HG03280 (cell line): Measurements from ENCODE around the gene EFNA2.
A peak's percentile ranks its signal among the peaks of the same experiment; 100 is the strongest.

Experiments
- ATAC-seq: cut with Tn5 transposase; IDR thresholded peaks from one replicate; pipeline ENCODE4 v1.9.1; 2021; ENCODE audit warnings: mild to moderate bottlenecking, moderate library complexity; ENCODE audit not compliant: unreplicated experiment

EFNA2 gene

DNA sequence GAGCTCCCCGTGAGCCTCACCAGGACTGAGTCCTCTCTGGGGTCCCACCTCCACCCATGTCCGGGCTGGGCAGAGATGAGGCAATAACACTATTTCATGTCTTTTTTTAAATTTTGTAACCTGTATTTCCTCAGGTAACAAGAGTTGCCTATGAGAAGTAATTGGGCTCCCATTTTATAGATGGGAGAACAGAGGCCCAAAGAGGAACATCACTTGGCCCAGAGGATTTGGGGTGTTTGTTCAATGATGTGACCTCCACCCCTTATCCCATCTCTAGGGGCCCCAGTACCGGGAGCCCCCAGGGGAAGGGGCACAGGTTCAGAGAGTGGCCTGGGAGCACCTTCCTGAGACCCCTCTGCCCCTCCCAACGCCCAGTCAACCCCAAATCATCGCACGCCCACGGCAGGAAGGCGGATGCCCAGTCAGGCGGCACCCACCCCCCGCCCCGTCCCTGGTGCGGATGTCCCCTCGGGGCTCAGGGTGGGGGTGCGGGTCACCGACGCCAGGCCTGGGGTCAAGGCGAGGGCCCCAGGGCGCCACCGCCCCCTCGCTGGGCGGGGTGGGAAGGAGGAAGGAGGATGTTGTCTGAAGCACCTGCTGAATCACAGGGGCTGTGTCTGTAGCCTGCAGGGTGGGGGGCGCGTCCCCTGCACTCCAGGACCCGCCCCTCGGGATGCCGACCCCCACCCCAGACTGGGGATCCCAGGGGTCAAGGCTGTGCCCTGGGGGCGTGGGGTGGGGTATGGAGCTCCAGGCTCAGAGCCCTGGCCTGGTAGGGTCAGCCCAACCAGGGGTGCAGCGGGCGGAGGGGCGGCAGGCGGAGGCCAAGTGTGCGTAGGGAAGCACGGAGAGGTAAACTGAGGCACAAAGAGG is 25.6 kb upstream of the EFNA2 start:
- no peak for ATAC-seq

DNA sequence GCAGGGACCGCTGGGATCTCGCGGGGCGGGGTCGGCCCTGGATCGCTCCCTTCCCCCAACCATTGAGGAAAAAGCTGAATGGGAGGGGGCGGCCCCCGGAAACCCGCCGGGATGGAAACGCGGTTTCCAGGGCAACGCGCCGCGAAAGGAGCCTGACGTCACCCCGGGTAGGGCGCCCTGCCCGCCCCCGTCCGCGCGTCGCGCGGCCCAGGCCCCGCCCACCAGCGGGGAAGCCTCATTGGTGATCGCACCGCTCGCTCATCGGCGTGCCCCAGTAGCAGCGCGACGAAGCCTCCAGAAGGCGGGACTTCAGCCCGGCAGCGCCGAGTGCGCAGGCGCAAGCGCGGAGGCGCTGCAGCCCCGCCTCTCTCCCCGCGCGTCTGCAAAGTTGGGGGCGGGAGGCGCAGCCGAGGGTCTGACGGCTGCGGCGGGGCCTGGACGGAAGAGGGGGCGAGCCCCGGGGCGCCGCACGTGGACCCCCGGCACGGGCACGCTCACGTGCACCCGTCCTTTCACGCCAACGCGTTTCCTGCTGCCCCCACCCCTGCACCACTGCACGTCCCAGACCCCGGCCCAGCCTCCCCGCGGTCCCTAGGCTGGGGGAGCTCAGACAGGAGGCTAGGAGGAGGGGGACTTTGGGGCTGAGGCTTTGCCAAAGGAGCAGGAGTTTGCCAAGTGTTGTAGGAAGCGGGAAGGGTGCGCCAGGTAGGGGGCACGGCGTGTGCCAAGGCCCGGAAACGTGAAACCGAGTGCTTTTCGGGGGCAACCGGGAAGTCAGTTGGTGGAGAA is 24.7 kb upstream of the EFNA2 start:
- ATAC-seq = peak; percentile 66

DNA sequence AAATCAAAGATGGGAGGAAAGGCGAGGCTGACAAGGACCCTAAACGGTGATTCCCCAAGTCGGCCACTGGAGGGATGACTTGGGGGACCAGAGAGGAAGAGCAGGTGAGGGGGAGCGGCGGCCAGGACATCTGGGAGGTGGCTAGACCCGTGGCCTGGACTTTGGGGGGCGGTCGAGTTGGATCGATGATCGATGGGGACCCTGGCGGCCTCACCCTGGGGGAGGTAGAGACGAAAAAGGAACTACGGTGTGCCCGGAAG is 24.2 kb upstream of the EFNA2 start:
- ATAC-seq = no peak

DNA sequence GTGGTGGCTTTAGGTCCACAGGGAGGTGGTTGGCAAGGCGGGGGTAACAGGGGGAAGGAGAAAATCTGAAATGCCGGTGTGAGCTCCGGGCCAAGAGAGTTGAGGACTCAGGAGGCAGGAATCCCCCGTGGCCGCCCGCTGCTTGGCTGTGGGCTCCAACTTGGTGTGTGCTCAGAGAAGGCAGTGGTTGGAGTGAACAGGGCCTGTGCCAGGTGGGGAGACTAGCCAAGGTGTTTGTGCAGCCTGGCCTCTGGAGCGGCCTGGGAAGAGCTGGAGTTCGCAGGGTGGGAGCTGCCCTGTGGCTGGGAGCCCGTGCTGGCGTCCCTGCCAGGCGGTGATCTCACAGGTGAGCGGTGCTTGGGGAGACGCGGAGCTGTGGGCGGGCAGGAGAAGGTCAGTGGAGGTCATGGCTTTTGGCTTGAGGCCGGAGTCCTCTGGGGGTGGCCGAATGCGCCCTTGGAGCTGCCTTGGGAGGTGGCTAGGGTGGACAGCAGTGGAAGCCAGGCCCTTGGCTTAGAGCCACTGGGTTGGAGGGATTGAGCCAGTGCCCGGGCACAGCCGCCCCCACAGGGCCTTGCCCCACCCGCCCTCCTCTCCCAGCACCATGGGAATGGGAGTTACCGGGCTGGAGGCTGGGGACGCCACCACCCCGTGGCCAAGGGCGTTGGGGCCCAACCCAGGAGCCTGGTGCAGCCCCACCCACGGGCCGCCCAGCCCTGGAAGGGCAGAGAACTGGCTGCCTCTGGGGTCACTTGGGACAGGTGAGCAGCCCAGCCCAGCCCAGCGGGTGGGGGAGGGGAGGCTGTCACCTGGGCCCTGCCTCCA is 23.7 kb upstream of the EFNA2 start:
- ATAC-seq = no peak

DNA sequence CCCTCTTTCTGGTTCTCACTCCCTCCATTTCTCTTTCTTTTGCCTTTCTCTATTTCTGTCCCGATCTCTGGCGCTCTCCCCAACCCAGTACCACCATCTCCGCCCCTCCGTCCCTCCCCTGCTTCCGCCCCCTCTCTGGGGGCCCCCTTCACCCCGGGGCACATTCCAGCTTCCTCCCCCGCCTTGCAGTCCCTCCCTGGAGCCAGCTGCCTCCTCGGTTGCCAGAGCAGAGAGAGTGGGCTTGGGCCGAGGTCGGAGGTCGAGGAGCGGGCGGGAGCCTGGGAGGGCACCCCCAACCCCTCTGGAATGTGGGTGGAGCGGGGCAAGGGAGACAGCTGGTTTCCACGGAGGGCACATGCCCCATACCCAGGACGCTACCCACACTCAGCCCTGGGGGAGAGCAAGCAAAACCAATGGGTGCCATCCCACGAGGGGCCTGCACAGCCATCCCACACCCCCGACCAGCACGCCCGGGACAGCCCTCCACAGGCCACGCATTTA is 23.0 kb upstream of the EFNA2 start:
- ATAC-seq = no peak

DNA sequence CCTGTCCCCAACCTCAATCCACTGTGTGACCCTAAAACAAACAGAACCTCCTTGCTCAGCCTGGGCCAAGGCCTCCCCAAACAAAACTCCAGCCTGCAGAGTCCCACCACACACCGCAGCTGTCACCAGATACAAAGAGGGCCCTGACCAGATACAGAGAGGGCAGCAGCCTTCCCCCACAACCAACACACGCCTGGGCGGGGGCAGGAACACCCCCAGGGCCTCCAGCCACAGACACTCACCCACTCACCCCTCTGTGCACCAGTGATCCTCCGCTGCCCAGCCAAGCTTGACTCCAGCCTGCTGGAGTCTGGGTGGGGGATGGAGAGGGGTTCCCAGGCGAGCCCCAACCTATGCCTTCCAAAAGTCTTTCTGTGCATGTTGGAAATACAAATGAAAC is 22.5 kb upstream of the EFNA2 start:
- ATAC-seq = no peak

DNA sequence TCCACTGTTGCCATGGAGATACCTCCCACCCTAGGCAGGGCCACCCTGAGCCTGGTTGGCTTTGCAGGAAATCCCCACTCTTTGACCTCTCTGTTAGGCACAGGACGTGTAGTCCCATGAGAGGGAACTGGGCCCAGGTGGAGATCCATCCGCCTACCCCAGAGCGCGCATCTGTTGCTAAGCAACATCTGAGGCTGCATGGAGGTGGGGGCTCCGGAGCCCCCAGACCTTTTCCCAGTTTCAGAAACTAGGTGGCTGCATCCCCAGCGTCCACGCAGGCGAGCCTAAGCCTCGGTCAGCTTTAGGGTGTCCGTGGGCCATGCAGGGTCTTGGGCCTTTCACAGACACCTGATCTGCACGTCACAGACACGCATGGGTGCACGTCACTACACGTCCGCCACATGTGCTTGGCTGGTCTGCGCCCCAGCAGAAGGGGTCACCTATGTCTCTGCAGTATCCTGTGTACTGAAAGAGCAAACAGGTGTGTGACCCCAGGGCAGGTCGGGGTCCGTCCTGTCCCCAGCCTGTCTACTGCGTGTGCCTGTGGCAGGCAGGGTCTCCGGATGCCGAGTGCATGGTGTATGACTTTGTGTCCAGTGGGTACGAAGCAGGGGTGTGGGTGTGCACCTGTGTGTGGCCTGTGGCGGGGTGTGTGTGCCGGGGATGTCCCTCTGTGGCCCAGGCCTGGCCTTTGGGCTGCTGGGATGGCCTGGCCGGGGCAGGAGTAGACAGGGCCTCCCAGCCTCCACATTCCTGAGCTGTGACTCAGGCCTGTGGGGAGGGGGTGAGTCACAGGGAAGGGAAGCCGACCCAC is 20.7 kb upstream of the EFNA2 start:
- ATAC-seq = no peak

DNA sequence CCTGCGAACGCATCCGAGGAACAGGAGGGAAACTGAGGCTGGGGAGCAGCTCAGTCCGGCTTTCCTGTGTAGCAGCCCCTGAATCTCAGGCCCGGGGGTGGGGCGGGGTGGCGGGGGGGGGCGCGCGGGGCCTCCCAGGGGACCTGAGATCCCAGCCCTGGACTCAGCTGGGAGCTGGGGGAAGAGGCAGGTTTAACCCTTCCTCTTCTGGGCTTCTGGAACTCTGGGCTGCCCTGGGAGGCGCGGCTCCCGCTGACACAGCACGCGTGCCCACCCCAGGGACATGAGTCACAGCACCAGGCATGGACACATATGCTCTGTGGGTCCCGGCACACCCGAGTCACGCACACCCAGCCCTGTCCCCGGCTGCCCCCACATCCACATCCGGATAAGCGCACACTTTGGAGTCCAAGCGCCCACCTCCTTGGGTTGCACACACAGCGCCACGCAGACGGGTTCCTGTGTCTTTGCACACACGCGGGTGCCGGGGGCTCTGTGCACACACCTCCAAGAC is 20.0 kb upstream of the EFNA2 start:
- no peak for ATAC-seq

DNA sequence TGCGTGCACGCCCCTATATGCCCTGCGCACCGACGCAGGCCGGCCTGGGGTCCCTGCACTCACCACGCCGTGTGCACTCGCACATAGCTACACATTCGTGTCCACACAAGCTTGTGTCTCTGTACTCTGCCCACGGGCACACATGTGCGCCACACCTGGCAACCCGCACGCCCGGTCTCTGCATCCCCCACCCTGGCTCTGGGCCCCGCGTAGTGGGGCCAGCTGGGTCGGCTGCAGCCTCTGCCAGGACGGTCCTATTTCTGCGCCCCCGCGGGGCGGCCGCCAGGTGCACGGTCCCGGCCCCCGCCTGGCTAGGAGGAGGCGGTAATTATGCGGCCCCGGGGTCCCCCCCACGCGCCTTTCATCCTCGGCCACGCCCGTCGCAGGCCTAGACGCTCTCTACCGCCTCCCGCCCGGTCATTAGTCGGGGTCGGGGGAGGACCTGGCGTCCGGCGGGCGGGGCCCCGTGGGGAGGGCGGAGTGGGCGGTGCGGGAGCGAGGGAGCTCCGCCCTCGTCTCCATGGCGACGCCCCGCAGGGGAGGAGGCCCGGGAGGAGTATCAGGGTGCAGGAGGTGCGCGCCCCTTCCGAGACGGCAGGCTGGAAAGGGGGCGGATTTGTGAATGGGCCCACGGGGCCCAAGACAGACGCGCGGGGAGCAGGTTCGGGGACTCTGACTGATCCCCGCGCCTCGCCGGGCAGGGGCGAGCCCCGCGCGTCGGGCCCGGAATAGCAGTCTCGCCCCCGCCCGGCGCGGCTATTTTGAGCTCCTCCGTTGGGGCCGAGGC is 19.4 kb upstream of the EFNA2 start:
- ATAC-seq = peak; percentile 31

DNA sequence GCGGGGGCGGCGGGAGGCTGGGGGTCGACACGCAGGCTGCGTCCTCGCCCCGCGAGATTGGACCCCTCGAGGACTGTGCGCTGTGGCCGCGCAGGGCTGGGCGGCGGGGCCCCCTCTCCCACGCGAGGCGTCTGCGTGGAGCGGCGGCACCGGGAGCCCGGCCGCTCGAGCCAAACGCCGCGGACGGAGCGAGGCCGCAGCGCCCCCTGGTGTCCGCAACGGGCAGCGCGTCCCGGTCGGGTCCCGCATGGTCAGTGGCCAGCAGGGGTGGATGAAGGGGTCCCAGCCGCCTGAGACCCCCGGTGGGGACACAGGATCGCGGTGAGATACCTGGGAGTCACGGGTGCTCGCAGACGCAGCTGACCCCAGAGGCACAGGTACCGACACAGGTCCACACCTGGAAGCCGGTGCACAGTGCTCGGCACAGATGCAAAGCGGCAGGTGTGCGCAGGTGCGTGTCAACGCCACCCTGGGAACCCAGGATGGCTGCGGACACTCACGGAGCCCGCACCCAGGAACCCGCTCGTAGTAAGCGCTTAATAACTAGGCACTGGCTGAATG is 18.7 kb upstream of the EFNA2 start:
- peak; percentile 25 for ATAC-seq

DNA sequence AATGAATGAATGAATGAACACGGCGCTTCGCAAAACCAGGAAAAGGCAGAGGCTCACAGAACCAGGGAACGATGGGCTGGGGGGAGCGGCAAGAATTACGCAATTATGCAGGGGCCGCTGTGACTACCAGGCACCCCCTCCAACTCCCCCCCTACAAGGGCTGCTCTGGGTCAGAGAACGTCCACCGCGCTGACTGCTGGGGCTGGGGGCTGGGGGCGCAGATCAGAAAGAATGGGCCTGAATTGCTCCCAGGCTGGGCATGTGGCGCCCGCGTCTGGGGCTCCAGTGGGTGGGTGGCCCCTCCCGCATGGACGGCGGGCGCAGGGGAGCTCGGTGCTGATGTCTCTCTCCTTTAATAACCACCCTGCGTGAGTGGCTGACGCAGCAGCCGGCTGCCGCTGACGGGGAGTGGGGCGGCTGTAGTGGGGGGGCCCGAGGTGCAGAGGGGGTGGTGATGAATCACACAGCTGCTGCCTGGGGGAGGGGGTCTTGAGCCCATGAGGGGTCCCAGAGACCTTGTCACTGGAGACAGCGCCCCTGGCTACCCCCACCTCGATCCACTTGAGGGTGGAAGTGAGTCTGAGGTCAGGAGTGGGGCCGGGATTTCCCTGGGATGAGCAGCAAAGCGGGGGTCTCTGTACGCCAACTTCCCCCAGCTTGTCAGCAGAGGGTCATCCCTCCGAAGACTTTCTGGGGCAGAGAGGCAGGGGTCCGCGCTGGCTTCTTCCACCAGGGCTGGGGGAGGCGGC is 18.0 kb upstream of the EFNA2 start:
- ATAC-seq = no peak

DNA sequence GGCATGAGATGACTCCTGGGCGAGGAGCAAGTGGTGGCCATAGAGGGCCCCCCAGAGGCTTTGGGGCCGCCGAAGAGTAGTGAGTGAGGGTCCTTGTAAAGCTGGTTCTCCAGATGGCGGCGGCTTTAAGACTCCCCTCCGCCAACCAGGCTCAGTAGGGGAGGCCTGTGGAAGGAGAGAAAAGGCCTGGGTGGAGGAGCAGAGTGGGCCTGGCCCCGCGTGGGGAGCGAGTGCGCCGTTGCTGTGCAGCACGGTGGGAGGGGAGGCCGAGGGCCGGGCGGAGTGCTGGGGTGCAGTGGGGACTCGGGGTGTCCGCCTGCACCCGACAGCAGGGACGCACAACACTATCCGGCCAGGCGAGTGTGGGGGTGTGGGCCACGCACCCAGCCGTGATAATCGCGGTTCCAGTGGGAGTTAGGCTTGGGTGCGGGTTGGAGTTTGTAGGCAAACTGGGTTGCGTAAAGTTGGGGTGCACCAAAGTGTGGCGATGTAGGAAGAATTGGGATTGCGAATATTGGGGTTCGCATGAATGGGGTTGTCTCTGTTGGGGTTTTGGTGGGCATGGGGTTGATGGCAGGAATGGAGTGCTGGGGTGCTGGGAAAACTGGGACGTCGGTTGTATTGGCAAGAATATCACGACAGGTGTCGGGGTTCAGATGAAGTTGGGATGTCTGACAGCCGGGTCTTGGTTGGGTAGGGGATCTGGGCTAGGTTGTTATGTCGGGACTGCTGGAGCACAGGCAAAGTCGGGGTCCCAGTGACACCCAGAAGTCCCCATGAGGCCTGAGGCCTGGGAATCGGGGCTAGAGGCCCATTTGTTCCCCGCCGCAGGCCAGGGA is 17.2 kb upstream of the EFNA2 start:
- no peak for ATAC-seq

DNA sequence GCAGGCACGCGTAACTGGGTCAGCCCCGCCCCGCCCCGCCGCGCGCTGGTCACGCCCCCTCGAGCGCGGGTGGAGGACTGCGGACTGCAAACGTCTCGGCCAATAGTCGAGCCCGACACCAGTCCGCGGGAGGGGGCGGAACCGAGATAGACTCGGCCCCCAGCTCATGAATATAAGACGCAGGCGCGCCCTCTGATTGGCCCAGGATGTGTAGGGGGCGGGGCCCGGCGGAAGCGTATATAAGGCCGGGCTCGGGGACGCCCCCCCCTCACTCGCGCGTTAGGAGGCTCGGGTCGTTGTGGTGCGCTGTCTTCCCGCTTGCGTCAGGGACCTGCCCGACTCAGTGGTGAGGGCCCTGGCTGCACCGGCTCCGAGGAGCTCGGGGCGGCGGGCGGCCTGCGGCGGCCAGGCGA is 16.6 kb upstream of the EFNA2 start, which contains the start of gene CIRBP:
Gene CIRBP (plus strand): TSS at position 268 of the 413 bp plus-strand sequence. CDS start 1,602 bp downstream, outside the sequence.
- peak; percentile 63 for ATAC-seq

DNA sequence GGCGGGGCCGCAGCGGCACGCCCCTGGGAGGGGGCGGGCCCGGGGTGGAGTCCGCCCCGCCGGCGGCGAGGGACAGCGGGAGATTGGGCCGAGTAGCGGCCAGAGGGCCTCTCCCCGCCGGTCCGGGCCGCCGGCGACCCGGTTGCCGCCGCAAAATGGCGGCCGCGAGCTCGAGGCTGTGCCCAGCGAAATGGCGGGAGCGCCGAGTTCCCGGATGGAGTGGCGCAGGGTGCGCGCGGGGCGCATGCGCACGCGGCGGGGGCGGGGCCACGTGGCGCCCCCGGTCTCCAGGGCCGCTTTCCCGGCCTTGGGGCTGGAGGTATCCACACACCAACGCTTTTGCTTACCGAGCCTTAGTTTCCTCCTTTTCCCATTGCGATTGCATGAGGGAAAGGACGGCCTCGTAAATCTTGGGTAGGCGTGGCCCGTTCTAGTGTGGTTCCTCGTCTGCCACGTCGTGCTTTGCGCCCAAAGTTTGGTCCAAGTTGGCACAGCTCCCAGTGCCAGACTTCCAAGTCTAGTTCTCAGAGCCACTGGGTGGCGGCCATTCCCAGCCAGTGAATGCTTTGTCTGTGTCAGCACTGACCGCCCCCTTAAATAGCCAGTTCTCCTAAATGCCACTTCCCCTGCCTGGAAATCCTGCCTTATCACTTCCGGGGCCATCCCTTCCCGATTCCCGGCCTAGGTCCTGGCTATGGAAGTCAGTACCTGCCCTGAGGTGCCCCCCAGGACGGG is 16.0 kb upstream of the EFNA2 start:
- ATAC-seq = peak; percentile 19

DNA sequence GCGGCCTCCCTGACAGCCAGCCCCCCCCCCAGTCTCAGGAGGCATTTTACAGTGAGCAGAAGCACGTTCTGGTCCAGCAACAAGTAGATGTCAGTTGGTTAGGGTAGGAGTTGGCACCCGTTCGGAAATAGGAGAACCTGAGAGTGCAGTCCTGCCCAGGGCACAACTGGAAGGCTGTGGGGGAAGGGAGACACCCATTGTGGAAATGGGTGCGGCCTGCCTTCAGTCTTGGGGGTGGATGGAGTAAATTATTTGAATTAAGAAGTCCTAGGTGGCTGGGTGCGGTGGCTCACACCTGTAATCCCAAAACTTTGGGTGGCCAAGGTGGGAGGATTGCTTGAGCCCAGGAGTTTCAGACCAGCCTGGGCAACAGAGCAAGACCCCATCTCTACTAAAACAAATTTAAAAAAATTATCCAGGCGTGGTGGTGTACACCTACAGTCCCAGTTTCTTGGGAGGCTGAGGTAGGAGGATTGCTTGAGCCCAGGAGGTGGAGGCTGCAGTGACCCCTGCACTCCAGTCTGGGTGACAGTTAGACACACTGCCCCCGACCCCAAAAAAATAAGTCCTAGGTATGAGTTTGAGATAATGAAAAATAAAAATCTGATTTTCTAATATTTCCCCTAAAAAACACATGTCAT is 15.3 kb upstream of the EFNA2 start:
- no peak for ATAC-seq

DNA sequence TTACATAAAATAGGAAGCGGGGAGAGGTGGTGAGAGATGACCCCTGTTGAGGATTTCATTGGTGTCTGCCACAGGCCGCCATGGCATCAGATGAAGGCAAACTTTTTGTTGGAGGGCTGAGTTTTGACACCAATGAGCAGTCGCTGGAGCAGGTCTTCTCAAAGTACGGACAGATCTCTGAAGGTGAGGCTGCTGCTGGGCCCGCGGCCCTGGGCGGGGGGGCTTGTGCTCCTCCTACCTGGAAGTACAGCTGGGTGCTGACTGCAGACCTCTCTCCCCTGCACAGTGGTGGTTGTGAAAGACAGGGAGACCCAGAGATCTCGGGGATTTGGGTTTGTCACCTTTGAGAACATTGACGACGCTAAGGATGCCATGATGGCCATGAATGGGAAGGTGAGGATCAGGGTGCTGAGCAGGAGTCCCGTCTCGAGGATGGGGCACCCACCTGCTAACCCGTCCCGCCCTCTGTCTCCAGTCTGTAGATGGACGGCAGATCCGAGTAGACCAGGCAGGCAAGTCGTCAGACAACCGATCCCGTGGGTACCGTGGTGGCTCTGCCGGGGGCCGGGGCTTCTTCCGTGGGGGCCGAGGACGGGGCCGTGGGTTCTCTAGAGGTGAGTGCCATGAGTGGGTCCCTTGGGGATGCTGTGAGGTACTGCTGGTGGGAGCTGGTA is 14.7 kb upstream of the EFNA2 start:
- no peak for ATAC-seq
